Measurements from ENCODE around the gene KRTAP10-12.
A peak's percentile ranks its signal among the peaks of the same experiment; 100 is the strongest.

Gene KRTAP10-12

DNA sequence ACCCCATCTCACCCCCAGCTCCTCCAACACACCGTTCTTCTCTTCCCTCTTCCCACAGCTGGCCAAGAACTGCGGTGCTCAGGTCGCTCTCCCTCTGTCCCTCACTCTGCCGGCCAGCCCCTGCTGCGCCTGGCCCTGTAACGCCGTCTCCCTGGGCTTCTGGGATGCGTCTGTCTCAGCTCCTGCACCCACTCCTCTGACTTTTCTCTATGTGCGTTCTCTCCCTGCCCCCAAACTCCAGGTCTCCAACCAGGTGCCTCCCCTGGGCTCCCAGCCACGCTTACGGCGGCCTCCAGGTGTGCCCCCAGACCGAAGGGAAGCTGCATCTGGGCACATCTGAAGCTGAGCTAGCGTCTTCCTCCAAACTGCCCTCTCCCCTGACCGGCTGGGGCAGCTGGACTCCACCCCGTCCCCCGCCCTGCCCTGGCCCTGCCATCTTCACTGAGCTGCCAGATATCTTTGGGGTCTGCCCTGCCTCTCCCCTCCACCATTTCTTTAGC is 2.6 kb downstream of the KRTAP10-12 start:
- DNase-seq = no peak

DNA sequence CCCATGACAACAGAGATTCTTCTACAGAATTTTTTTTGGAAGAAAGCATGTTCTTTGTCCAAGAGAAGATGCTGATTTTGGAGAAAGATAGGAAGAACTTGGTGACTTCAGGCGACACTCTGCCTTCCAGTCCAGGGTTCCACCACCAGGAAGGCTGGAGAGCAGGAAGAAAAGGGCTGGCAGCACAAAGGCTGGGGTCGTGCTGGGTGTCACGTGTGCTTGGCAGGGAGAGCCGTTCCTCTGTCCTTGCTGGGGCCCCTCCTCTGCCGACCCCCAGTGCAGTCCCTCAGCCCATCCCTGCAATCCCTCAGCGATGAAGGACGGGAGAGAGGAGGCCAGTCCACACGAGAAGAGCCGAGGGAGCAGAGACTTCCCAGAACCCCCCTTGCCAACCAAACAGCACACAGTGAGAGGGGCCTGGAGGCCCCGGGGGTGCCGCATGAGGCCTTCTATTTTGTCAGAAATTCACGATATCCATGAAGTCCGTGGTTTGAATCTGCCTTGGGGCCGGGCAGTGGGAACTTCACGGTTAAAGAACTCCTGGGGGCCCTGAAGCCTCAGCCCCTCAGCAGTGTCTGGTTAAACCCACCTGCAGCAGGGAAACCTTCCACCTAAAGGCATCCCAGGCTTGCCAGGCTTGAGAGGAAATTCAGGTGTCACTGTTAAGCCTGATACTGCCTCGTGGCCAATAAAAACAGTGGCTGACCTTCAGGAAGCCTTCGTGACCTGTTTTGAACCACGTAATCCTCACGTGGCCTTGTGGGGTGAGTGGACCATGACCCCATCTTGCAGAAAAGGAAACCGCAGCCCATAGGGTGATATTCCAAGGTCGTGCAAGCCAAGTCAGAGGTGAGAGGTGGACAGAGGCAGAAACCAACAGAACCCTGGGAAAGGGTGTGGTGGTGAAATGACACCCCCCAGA is 3.4 kb downstream of the KRTAP10-12 start:
- DNase-seq = no peak

DNA sequence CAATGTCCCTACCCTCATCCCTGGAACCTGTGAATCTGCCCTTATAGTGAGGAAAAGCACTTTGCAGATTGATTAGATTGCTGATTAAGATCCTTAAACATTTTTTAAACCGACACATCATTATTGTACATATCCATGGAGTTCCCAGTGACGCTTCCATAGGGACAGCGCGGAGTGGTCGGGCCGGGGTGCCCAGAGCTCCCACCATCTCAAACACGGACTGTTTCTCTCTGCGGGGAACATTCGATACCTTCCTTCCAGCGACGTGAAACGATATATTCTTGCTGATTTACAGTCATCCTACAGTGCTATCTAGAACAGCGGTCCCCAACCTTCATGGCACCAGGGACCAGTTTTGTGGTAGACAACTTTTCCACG is 4.0 kb downstream of the KRTAP10-12 start:
- no peak for DNase-seq

DNA sequence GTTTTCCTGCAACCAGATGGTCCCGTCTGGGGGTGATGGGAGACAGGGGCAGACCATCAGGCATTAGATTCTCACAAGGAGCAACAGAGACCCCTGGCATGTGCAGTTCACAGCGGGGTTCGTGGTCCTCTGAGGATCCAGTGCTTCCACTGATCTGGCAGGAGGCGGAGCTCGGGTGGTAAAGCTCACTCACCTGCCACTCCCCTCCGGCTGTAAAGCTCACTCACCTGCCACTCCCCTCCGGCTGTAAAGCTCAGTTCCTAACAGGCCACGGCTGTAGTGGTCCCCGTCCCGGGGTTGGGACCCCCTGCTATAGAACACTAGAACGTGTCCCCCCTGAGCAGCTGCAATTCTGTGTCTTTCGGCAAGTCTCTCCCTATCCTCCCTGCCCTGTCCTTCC is 4.6 kb downstream of the KRTAP10-12 start:
- no peak for DNase-seq

DNA sequence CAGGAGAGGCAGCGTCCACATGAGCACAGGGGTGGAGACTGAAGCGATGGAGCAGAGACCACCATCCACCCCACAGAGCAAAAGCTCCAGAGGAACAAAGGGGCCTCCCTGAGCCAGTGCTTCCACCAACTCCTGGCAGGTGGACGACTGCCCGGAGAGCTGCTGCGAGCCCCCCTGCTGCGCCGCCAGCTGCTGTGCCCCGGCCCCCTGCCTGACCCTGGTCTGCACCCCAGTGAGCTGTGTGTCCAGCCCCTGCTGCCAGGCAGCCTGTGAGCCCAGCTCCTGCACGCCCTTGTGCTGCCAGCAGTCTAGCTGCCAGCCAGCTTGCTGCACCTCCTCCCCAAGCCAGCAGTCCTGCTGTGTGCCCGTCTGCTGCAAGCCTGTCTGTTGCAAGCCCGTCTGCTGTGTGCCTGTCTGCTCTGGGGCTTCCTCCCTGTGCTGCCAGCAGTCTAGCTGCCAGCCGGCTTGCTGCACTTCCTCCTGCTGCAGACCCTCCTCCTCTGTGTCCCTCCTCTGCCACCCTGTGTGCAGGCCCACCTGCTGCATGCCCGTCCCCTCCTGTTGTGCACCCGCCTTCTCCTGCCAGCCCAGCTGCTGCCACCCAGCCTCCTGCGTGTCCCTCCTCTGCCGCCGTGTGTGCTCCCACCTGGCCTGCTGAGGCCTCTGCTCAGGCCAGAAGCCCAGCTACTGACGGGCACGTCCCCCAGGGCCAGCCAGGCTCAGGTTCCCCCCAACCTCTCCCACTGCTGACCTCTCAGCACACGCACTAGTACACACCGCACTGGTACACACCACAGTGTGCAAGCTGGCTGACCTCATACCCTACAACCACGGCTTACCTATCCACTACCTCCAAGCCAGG is 5.4 kb downstream of the KRTAP10-12 start:
- no peak for DNase-seq

DNA sequence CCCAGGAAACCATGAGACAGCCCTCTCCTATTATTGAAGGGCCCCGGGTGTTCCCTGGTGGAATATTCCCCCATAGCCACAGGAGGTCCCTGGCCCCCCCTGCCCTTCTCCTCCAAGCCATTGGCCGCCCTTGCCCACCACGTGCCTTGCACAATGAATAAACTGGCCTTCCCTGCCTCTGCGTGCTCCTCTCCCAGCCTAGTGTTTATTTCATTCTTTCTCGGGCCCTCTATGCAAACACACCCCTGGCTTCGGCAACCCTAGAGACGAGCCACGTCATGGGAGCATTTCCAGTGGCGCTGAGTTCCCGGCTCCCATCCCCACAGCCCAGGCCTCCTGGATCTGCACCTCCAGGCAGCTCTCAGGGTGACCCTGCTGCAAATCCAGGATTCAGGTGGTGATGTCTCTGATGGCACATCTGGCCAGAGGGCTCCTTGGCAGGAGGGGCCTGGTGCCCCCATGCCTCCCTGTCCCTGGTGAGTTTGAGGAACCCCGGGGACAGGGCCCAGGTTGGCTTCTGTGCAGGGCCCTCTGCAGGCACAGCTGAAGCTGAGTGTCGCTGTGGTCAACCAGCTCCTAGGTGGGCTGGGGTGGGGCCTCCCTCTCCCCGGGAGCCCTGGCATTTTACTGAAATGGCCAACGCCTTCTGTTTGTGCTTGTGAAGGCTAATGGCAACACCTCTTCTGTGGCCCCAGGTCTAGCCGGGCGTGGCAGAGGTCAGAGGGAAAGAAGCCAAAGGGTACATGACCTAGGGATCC is 6.2 kb downstream of the KRTAP10-12 start:
- no peak for DNase-seq

GRCh38 chr21:44703731-44704635 is 7.0 kb downstream of the KRTAP10-12 start:
- DNase-seq = no peak

DNA sequence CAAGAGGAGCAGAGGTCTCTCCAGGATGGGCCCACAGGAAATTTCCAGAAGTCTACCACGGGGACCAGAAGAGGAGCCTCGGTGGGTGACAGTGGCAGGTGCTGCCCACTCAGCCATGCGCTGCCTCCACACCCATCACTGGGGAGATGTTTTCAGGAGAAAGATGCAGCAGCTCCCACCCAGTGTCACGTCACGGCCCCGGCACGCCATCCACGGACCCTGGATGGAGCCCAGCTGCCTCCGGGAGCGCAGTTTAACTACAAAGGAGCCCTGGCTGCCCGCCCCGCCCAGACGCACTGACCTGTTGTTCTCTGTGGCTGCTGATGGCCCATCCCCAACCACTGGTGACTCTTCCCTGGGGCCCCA is 7.6 kb downstream of the KRTAP10-12 start:
- DNase-seq = no peak

- DNase-seq = no peak
Observed at GRCh38 chr21:44706026-44706705, 9.2 kb downstream of the KRTAP10-12 start.

DNA sequence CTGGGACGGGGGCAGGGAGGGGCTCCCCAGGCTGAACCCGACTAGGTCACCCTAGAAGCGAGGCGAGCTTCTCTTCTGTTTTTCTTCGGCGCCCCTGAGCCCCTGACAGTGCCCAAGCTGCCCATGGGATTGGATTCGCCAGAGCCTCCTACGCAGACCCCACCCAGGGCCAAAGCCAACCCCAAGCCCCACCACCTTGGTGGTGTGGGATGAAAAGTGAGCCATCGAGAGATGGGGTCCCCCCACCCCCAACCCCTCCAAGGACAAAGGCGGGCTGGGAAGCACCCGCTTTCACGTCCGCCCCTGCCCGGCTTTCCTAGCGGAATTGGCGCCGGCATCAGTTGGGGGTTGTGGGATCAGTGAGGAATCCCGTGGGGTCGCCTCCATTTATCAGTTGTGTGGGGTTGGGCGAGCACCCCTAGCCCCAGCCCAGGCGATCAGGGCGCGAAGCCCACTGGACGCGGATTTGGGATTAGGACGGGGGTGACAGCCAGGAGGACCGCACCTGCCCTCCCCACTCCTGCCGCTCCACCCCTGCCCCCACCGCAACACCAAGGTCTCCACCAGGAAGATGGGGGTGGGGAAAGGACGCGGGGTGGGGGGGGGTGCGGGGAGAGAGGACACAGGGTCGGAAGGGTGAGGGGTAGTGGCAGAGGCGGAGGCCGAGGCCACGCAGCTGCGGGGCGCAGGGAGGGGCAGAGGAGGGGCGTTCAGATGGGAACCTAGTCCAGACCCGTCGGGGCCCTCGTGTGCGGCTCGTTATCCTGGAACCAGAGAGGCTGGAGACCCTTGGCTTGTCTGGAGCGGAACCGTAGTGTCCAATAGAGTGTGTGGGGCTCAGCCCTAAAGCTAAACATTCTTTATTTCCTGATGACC is 10.0 kb downstream of the KRTAP10-12 start:
- DNase-seq = no peak

DNA sequence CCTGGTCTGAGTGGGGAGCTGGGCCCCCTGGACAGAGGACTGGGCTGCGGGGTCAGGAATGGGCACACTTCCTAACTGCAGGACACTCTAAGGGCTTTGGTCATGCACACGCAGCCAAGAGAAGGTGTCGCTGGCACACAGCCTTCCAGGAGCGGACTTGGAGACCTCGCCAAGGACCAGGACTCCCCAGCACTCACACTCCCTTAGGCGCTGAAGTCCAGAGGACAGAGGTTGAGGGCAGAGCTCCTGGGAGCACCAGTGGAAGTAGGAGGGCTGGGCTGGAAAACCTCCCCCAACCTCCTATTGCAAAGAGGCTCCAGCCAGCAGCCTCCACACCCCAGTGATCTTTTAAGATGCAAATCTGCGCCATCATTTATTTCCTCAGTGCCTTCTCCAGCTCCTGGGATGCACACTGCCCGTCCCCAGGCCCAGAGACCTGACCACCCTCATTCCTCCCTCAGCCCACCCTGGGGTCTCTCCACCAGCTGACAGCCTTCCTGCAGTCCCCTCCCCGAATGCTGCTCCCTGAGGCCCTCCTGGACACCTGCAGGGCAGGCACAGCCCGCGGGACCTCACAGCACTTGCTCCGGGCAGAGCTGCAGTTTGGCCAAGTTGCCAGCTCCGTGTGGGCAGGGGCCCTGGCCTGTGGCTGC is 11.4 kb downstream of the KRTAP10-12 start:
- DNase-seq = no peak

DNA sequence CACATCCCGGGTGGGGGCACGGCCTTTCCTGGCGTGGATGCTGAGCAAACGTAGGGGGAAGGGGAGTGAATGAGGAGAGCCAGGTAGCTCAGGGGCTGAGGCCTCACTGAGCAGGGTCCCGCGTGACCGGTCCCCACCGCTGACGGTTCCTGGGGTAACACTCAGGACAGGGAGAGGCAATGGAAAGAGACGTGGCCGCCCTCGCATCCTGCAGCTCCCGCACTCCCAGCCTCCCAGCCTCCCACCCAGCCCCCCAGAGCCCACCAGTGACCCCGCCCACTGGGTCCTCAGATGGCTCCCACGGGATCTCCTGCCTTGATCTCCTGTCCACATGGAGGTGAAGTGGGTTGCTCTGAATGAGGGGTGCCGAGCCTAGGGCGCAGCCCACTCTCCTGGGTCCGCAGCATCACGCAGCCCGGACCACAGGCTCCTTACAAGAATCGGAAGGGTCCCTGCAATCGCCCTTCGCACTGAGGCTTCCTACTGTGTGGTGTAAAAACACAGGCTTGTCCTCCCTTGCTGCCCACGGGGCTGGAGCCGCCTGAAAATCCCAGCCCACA is 12.0 kb downstream of the KRTAP10-12 start:
- DNase-seq = no peak

DNA sequence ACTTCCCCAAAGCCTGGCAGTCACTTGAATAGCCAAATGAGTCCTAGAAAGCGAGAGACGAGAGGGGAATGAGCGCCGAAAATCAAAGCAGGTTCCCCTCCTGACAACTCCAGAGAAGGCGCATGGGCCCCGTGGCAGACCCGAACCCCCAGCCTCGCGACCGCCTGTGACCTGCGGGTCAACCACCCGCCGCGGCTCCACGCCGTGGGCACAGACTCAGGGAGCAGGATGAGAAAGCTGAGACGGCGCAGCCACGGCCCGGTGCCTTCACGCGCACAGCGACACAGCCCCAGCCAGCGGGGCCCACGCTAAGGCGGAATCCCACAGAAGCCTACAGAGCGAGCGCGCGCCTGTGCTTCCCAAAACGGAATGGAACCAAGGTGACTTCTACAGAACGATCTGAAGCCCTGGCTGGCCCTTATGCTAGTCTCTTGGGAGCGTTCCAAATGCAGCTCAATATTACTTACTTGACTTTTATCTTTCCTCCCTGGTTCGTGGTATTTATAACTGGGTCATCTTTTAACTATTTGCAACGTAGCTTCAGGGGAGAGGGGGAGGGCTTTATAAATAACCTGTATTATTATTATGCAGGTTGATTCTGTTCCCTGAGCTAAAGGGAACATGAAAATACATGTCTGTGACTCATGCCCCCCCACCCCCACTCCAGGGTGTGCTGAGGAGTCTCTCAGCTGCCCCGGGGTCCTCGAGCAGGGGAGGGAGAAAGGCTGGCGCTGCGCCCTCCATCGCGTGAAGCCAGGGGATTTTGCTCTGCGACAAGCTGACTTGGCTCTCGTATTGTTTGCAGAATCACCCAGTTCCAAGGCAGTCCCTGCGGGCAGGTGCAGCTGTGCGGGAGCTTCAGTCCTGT is 12.7 kb downstream of the KRTAP10-12 start:
- no peak for DNase-seq

GRCh38 chr21:44710294-44710665 is 13.3 kb downstream of the KRTAP10-12 start:
- DNase-seq = no peak

- no peak for DNase-seq
Observed at GRCh38 chr21:44710756-44711326, 13.9 kb downstream of the KRTAP10-12 start.

DNA sequence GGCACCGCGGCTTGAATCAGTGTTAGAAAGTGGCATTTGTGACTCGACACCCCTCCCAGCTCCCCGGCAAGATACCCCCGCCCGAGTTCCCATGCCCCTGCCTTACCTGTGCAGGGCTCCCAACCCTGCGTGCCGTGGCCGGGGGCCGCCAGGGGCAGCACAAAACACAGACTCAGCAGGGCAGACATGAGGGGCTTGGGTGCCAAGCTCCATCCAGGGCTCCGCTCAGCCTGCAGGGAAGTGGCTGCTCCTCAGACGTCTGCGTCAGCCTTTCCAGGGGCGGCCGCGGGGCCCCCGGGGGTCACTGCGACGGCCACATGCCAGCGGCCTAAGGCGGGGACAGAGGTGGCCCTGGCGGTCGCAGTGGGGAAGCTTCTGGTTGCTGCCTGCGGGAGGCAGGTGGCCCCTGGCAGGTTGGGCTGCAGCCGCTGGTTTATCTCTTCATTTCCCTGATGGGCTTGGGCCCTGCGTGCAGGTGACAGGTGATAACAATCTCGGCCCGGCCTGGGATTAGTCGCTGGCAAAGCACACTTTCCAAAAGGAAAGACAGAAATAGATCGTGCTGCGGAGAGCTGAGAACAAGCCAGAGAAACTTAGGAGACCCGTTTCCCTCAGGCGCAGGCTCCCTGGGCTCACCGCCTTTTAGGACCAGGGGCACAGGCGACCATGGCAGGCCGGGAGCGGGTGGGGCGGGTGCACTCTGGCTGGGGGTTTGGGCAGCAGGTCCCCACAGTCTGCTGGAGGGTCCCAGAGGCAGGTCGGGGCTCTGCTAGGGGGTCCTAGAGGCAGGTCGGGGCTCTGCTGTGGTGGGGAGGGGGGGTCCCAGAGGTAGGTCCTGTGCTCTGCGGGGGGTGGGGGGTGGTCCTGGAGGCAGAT is 14.6 kb downstream of the KRTAP10-12 start, which contains the start of gene TSPEAR:
TSS of gene TSPEAR (minus strand) at position 246 of the 876 bp plus-strand sequence. CDS start at position 188, 58 bp downstream.
- DNase-seq = peak; percentile 23
